NCI-H345 treated with DMSO at 0.1 percent for 48 hours (cell line): ENCODE measurements around the gene PPDPF.
A peak's percentile ranks its signal among the peaks of the same experiment; 100 is the strongest.
"Not testable (repeated sequence)": the region's sequence is repeated elsewhere in the genome, so short reads cannot be mapped to it uniquely, and the experiment has no call there.

Experiments used
- DNase-seq: peaks from one replicate; lab custom pipeline; 2025; ENCODE audit not compliant: unreplicated experiment; lab: John Stamatoyannopoulos, UW

Gene PPDPF

GRCh38 chr20:63547725-63548480, 27.3 kb downstream of the PPDPF start, which contains the start of gene SRMS:
TSS of gene SRMS (minus strand) at chr20:63547749. CDS start at chr20:63547463, 286 bp downstream.
- DNase-seq, result no peak

DNA sequence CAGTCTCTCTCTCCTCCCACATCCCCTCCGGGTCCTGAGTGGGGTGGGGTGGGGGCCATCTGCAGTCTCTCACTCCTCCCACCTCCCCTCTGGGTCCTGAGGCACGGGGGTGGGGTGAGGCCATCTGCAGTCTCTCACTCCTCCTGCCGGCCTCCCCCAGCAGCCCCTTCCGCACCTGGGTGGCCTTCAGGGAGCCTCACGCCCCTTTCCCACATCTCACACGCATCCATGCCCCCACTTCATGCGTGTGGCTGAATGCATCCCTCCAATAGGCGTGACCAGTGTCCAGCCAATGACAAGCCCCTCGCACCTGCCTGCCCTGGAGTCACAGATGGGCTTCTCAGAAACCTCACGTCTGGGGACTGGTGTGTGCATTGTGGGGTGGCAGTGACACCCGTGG, 28.0 kb downstream of the PPDPF start:
- DNase-seq, result no peak

- DNase-seq, result no peak
These were observed 28.5 kb downstream of the PPDPF start for GRCh38 chr20:63549019-63549418.

- no peak for DNase-seq
These were observed 29.2 kb downstream of the PPDPF start for GRCh38 chr20:63549679-63550282.

DNA sequence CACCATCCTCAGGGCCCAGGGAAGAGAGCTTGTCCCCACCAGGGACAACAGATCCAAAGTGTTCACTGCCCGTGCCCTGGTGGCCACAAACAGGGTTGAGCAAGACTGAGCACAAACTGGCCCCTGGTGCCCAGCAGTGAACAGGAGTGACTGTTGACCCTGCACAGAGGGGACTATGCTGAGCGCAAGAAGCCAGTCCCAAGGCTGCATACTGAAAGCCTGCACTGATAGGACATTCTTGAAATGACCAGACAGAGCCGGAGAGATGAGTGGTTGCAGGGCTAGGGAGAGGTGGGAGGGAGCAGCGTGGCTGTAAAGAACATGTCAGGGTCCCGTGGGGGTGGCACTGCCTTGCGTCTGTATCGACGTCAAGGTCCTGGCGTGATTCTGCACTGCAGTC, 30.5 kb downstream of the PPDPF start:
- no peak for DNase-seq

- DNase-seq, result no peak
These were observed 32.1 kb downstream of the PPDPF start for GRCh38 chr20:63552481-63553249.

GRCh38 chr20:63553251-63553932, 32.8 kb downstream of the PPDPF start:
- DNase-seq, result peak; percentile 56

DNA sequence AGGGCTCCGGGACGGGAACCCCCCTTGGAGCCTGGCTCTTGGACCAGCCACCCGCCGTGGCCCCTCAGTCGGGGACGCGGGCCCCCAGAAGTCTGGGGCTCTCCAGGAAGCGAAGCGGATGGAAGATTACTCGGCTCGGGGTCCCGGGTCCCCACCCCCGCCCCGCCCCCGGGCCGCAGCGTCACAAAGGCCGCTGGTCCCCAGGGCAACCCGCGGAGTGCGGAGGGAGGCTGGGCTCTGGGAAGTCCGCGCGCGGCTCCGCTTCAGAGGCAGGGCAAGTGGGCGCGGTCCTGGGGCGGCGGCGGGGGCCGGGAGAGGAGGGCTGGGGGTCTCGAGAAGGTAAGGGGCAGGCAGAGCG, 33.3 kb downstream of the PPDPF start, which contains the start of gene FNDC11:
FNDC11 (plus strand) TSS at position 227 of the 358 bp plus-strand sequence. CDS start 1,505 bp downstream, outside the sequence.
- DNase-seq, result no peak

DNA sequence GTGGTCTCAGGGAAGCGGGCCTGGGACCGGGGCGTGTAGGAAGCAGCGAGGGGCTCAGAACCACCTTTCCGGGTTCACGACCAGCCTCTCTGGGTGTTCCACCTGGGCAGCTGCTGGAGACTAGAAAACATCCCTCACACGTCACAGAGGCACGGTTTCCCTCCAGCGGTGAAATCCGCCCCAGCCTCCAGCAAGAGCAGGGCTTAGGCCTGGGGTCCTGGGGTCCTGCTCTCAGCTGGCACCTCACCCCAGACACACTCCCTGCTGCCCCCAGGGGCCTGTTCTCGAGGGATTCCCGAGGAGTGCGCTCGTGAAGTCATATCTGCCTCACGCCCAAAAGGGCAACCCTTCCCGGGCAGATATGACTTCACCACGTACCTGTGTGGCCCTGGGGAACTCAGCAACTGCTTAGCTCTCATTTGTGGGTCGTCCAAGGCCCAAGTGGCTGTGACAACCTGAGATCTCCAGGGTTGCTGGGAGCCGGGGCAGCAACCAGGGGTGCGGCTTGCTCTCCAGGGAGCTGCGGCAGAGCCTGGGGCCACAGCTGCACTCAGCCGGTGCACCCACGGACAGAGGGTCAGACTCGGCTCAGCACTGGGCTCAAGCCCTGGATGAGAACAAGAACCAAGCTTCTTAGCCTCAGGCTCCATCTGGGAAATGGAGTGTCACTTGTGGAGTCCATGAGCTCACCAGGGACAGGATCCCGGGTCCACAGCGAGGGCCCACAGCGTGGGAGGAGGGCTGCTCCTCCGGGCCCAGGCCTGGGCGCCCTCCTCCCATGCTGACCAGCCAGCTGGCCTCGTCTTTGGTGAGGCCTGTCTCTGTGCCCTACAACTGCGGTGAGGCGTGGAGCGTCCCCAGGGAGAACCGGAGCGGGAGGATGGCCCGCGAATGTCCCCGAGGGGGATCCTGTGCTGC, 34.1 kb downstream of the PPDPF start:
- no peak for DNase-seq

DNA sequence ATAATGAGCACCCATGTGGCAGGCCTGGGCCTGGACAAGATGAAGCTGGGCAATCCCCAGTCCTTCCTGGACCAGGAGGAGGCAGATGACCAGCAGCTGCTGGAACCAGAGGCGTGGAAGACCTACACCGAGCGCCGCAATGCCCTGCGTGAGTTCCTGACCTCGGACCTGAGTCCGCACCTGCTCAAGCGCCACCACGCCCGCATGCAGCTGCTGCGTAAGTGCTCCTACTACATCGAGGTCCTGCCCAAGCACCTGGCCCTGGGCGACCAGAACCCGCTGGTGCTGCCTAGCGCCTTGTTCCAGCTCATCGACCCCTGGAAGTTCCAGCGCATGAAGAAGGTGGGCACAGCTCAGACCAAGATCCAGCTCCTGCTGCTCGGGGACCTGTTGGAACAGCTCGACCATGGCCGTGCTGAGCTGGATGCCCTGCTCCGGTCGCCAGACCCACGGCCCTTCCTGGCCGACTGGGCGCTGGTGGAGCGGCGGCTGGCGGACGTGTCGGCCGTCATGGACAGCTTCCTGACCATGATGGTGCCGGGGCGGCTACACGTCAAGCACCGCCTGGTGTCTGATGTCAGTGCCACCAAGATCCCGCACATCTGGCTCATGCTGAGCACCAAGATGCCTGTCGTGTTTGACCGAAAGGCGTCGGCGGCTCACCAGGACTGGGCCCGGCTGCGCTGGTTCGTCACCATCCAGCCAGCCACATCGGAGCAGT, 35.3 kb downstream of the PPDPF start:
- no peak for DNase-seq

DNA sequence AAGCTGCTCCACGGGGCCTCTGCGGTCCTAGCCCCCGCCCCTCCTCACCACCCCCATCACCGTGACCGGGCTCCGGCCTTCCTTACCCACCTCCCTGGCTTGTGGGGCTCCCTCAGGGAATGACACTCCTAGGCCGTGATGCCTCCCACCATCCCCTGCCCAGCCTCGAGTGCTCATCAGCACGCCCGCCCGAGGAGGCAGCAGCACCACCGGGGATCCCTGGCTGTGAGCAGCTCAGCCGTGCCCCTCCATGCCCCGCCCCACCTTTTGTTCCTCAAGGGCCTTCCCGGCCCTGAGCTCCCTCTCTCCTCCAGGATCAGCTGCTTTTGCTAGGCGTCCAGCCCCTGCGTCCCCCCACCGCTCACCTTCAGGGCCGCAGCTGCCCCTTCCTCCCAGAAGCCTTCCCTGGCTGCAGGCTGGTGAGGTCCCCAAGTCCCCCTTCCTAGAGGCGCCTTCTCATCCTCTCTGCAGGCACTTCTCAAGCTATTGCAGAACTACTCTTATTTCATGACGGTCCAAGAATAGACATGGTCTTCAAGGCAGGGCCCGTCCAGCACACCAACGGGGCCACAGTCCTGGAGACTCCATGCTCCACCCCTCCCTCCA, 36.4 kb downstream of the PPDPF start:
- DNase-seq, result peak; percentile 47

- no peak for DNase-seq
These were observed 36.9 kb downstream of the PPDPF start for GRCh38 chr20:63557481-63557891.

DNA sequence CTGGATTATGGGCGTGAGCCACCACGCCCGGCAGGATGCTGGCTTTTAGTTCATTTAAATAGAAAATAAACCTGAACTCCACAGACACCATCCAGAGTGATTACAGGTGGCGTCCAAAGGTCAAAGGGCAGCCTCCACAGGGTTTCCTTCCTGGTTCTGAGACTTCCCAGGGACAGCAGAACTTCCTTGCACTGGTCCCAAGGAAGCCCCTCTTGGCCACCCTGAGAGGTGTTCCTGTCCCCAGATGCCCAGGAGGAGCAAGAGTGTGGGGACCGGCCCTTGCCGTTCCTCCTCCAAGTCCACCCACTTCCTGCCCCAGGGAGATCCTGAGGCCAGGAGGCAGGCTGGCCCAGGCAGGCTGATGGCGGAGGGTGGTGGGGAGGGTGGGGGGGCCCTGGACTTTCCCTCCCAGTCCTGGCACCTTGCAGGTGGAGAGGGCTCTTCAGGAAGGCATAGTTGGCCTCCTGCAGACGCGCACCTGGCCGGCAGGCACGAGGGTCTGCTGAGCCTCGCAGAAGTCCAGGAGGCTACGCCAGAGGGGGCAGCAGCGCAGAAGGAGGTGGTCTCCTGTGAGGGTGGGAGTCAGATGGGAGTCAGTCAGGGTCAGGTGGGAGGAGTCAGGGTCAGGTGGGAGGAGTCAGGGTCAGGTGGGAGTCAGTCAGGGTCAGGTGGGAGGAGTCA, 38.4 kb downstream of the PPDPF start:
- DNase-seq, result no peak

GRCh38 chr20:63559485-63560332, 39.1 kb downstream of the PPDPF start:
- not testable (repeated sequence) for DNase-seq

DNA sequence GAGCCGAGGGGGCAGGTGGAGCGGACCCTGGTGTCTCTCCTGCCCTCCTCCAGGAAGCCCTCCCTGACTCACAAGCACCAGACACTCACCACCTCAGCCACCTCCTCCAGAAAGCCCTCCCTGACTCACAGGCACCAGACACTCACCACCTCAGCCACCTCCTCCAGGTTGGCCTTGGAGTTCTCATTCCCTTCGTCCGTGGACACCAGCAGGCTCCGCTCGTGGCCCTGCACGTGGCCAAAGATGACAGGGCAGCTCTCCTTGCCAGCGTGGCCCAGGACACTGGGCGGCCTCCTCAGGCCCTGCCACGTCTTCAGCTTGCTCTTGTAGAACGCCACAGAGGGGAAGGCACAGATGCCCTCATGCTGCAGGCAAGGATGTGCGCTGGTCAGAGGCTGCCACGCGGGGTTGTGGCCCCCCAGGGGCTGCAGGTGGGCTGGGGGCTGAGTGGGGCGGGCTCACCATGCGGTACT, 39.8 kb downstream of the PPDPF start:
- DNase-seq, result no peak

- DNase-seq, result no peak
These were observed 40.5 kb downstream of the PPDPF start for GRCh38 chr20:63560856-63561609.
